Hematopoietic multipotent progenitor cell treated with erythropoietin and hydrocortisone succinate and interleukin-3 and kit ligand, for 15 days (in vitro differentiated cells): ENCODE measurements around the gene CRIP1.
A peak's percentile ranks its signal among the peaks of the same experiment; 100 is the strongest.

Experiments used
- DNase-seq: peaks from one replicate; pipeline ENCODE4 v3.0.0-alpha.2; 2015; ENCODE audit warnings: low spot score

CRIP1 gene

GRCh38 chr14:105505101-105505500, 18.4 kb downstream of the CRIP1 start:
- DNase-seq = no peak

- no peak for DNase-seq
These were observed 20.6 kb downstream of the CRIP1 start for GRCh38 chr14:105507247-105507646.

GRCh38 chr14:105508069-105508468, 21.4 kb downstream of the CRIP1 start:
- DNase-seq = no peak

- DNase-seq = no peak
These were observed 21.9 kb downstream of the CRIP1 start for GRCh38 chr14:105508601-105509000.

- no peak for DNase-seq
These were observed 30.4 kb downstream of the CRIP1 start for GRCh38 chr14:105517096-105517495.

GRCh38 chr14:105519946-105520698, 33.4 kb downstream of the CRIP1 start:
- DNase-seq = no peak

GRCh38 chr14:105525326-105525725, 38.6 kb downstream of the CRIP1 start:
- no peak for DNase-seq

GRCh38 chr14:105525861-105526775, 39.4 kb downstream of the CRIP1 start, which contains the start of gene TMEM121:
TMEM121 (plus strand) TSS chr14:105526583; CDS start chr14:105528835, 2,252 bp downstream.
- DNase-seq = no peak

- no peak for DNase-seq
These were observed 40.2 kb downstream of the CRIP1 start for GRCh38 chr14:105526776-105527380.

- no peak for DNase-seq
These were observed 40.7 kb downstream of the CRIP1 start for GRCh38 chr14:105527381-105527825.

- peak; percentile 60 for DNase-seq
These were observed 41.3 kb downstream of the CRIP1 start for GRCh38 chr14:105527826-105528585.

GRCh38 chr14:105528586-105529318, 42.1 kb downstream of the CRIP1 start:
- no peak for DNase-seq

- no peak for DNase-seq
These were observed 42.6 kb downstream of the CRIP1 start for GRCh38 chr14:105529319-105529568.

GRCh38 chr14:105529569-105530284, 43.0 kb downstream of the CRIP1 start:
- no peak for DNase-seq

GRCh38 chr14:105530285-105531087, 43.8 kb downstream of the CRIP1 start:
- no peak for DNase-seq

GRCh38 chr14:105531088-105531893, 44.6 kb downstream of the CRIP1 start:
- DNase-seq = no peak

- no peak for DNase-seq
These were observed 45.4 kb downstream of the CRIP1 start for GRCh38 chr14:105531894-105532623.

- no peak for DNase-seq
These were observed 46.1 kb downstream of the CRIP1 start for GRCh38 chr14:105532735-105533141.
